K562 (cell line): Measurements from ENCODE around the gene NECTIN4. TPM values are rescaled to one million over a fixed set of nuclear protein-coding genes. Genes with fewer than 3 reads are reported as not detected.
"Not testable (repeated sequence)": the region's sequence is repeated elsewhere in the genome, so short reads cannot be mapped to it uniquely, and the experiment has no call there.

ENCODE experiments used
- ATAC-seq: fragments of 200-7000 bp; cut with Tn5 transposase; 3 replicates; pipeline ENCODE4 v1.9.1; 2020; ENCODE audit warnings: moderate library complexity
- BruUV-seq: library from RNA; stranded (reverse); fragments of 400-500 nt; replicated peaks from 2 replicates; lab custom pipeline; 2021; lab: Mats Ljungman, UMichigan
- CTCF ChIA-PET: fragments of 300-600 bp; formaldehyde crosslinking; extraction: SDS; loops from one replicate; lab custom pipeline; 2021; ENCODE audit warnings: low intra/inter-chr PET ratio; lab: Yijun Ruan, JAX
- POLR2A ChIA-PET: fragments of 300-600, 350-650 bp; sonication (Branson Sonifier 250); formaldehyde crosslinking; extraction: SDS; loops from one replicate; lab custom pipeline; 2021; ENCODE audit warnings: antibody characterized with exemption, inconsistent platforms; lab: Yijun Ruan, JAX
- DNase-seq, 4 experiments: peaks; one replicate each; pipeline versions ENCODE4 v3.0.0 to v3.0.0-alpha.2; 2011 to 2018; ENCODE audit warnings: low spot score in 3 of 4, mixed read lengths in 3 of 4; ENCODE audit errors: extremely low read depth in 1 of 4
- FAIRE-seq: peaks from 2 replicates; lab custom pipeline; 2011; peaks lifted over from hg19 to GRCh38; lab: Jason Lieb, UNC
- H2AFZ ChIP-seq: 2 replicates; pipeline ENCODE4 v1.6.0; 2011; ENCODE audit warnings: low read depth, low read length, control low read depth, inconsistent platforms
- H3K27ac ChIP-seq: fragments of 200-600 bp; 3 replicates; pipeline ENCODE4 v1.8.0; 2011; ENCODE audit warnings: low read depth, mild to moderate bottlenecking, control low read depth, inconsistent platforms, low read length, moderate library complexity, mixed read lengths; ENCODE audit errors: extremely low read depth
- H3K27me3 ChIP-seq, 2 experiments: fragments of 300-600 bp in 1 of 2; 2 replicates in 1 of 2; 3 replicates in 1 of 2; pipeline versions ENCODE4 v1.6.0 to v1.8.0; 2011; ENCODE audit warnings: inconsistent platforms in 2 of 2, low read length in 2 of 2, mild to moderate bottlenecking in 1 of 2, mixed read lengths in 1 of 2, moderate library complexity in 1 of 2; ENCODE audit not compliant: control insufficient read depth in 2 of 2, insufficient read depth in 2 of 2
- H3K36me3 ChIP-seq: fragments of 300-600 bp; 3 replicates; pipeline ENCODE4 v1.8.0; 2011; ENCODE audit warnings: mild to moderate bottlenecking, low read length, inconsistent platforms; ENCODE audit not compliant: control insufficient read depth, insufficient read depth
- H3K4me1 ChIP-seq, 2 experiments: fragments of 200-600 bp in 1 of 2; replicated peaks in 1 of 2; 2 replicates in 1 of 2; 3 replicates in 1 of 2; pipeline versions ENCODE4 v1.5.1 to v1.8.0; 2011; ENCODE audit warnings: inconsistent platforms in 2 of 2, low read length in 2 of 2, mild to moderate bottlenecking in 1 of 2, mixed read lengths in 1 of 2, moderate library complexity in 1 of 2; ENCODE audit not compliant: control insufficient read depth in 2 of 2, insufficient read depth in 2 of 2
- H3K4me2 ChIP-seq: 2 replicates; pipeline ENCODE4 v1.6.1; 2011; ENCODE audit warnings: low read length, control low read depth, inconsistent platforms, mixed read lengths; ENCODE audit not compliant: insufficient read depth
- H3K4me3 ChIP-seq: fragments of 200-600 bp; sonication (generic), shearing (Covaris generic); 2 replicates; pipeline ENCODE4 v1.5.1; 2016; ENCODE audit warnings: control low read depth, inconsistent platforms
- H3K79me2 ChIP-seq: fragments of 200-600 bp; 3 replicates; pipeline ENCODE4 v1.8.0; 2011; ENCODE audit warnings: low read length, inconsistent platforms; ENCODE audit not compliant: control insufficient read depth, insufficient read depth
- H3K9ac ChIP-seq, 2 experiments: 2 replicates each; pipeline versions ENCODE4 v1.6.0 to v1.6.1; 2011; ENCODE audit warnings: low read depth in 2 of 2, low read length in 2 of 2, control low read depth in 1 of 2, inconsistent platforms in 1 of 2, mild to moderate bottlenecking in 1 of 2, mixed read lengths in 1 of 2; ENCODE audit not compliant: insufficient read depth in 1 of 2
- H3K9me1 ChIP-seq: one replicate; pipeline ENCODE4 v1.6.0; 2011; ENCODE audit warnings: inconsistent platforms, mild to moderate bottlenecking, low read length, moderate library complexity; ENCODE audit not compliant: control insufficient read depth, insufficient read depth
- H3K9me3 ChIP-seq: replicated peaks from 2 replicates; pipeline ENCODE4 v1.5.1; 2011; ENCODE audit warnings: low read depth, low read length, inconsistent platforms; ENCODE audit not compliant: control insufficient read depth, insufficient read depth
- H4K20me1 ChIP-seq: replicated peaks from 2 replicates; pipeline ENCODE4 v1.6.1; 2011; ENCODE audit warnings: low read length, inconsistent platforms, mixed read lengths; ENCODE audit not compliant: control insufficient read depth, insufficient read depth
- MLLT1 ChIP-seq, 2 experiments: fragments of 450-650 bp; IDR thresholded peaks; 2 replicates each; pipeline ENCODE4 v1.6.1; 2016
- PCBP2 ChIP-seq: fragments of 200-400 bp; formaldehyde crosslinking; IDR thresholded peaks from 2 replicates; pipeline ENCODE4 v1.6.1; 2018; ENCODE audit warnings: low read length, low read depth, mild to moderate bottlenecking, moderate library complexity; ENCODE audit not compliant: poor library complexity, severe bottlenecking
- STAT6 ChIP-seq: sonication (generic); formaldehyde crosslinking; IDR thresholded peaks from 2 replicates; pipeline ENCODE4 v1.8.1; 2023; ENCODE audit warnings: mild to moderate bottlenecking, missing genetic modification reagents
- ZNF277 ChIP-seq: fragments of 250-450 bp; sonication (Bioruptor Pico); IDR thresholded peaks from 2 replicates; pipeline ENCODE4 v1.8.0; 2022; ENCODE audit warnings: inconsistent platforms, mild to moderate bottlenecking, moderate library complexity, borderline replicate concordance
- WGBS: fragments of 100-300 bp; shearing (Covaris generic); methylation state at CpG from one replicate; pipeline ENCODE4 v1.1.6; 2016; ENCODE audit warnings: low coverage, mixed read lengths; ENCODE audit not compliant: insufficient coverage; ENCODE audit errors: missing lambda C conversion rate; 5-methylcytosine and 5-hydroxymethylcytosine counted together
- in situ Hi-C: fragments of 300-500 bp; cut with MboI; formaldehyde crosslinking; loops from 4 replicates; pipeline ENCODE4 v1.15.0; 2018; ENCODE audit warnings: inconsistent platforms, mixed read lengths
- intact Hi-C: fragments of 100-400 bp; cut with micrococcal nuclease; formaldehyde crosslinking; loops from 2 replicates; pipeline ENCODE4 v1.14.2; 2022
- polyA plus RNA-seq, 8 experiments: library from polyadenylated mRNA; depleted of rRNA in 4 of 8; stranded (reverse) in 5 of 8; unstranded in 3 of 8; fragments of >200 nt; fragmentation: Nextera tagmentation in 2 of 8; fragmentation: Illumina TruSeq in 1 of 8; extraction: Ambion mirVana in 2 of 8; extraction: Trizol in 1 of 8; gene quantifications; 2 replicates each; pipeline versions ENCODE4 v1.2.1 to v1.2.3, GENCODE V29; 2011 to 2014; ENCODE audit warnings: inconsistent platforms in 1 of 8, missing spikeins in 1 of 8
- total RNA-seq, 7 experiments: library from RNA; depleted of rRNA in 6 of 7; stranded (reverse); fragments of >200 nt in 6 of 7; fragmentation: Illumina TruSeq in 2 of 7; extraction: Trizol in 2 of 7; gene quantifications; 2 replicates each; pipeline versions ENCODE4 v1.2.1 to v1.2.3, GENCODE V29; 2011 to 2021; ENCODE audit warnings: low replicate concordance in 1 of 7

Gene NECTIN4
- total and polyA plus RNA-seq, 9 of the 15 experiments (the other 6 are each of a cell fraction or from before 2014, with no cell fraction given), result 0.01 to 0.09 TPM; not detected in 7

- no peak for TF ChIP-seq MLLT1 (IDR thresholded peaks at IDR 0.05)
- no peak for TF ChIP-seq ZNF277 (CRISPR knock-in tag)
Measured at GRCh38 chr1:161032409-161032808, 56.9 kb downstream of the NECTIN4 start (continued).

GRCh38 chr1:161031874-161032273 lies 57.5 kb downstream of the NECTIN4 start:
- H2AFZ ChIP-seq, result no peak overlapping the region
- in situ Hi-C loops, result no loop called here
- no peak overlapping the region for H3K4me2 ChIP-seq
- 71% methylated on average over 1 of the region's 2 CpGs for WGBS
- no peak overlapping the region for H3K4me3 ChIP-seq
- no peaks in the 10 kb centered on the region for H3K79me2 ChIP-seq
- POLR2A ChIA-PET, result interaction anchor here (0.8 to 1.0 kb wide), 4 partner anchors 8 to 17 kb away, joined by 4 to 6 read pairs (median 4); partner anchors contain the start of genes F11R and USF1
- H4K20me1 ChIP-seq, result no peaks in the 10 kb centered on the region
- H3K27ac ChIP-seq, result no peak overlapping the region
- H3K27me3 ChIP-seq, result no peaks in the 10 kb centered on the region
- H3K9me1 ChIP-seq, result no peaks in the 10 kb centered on the region
- H3K36me3 ChIP-seq, result no peaks in the 10 kb centered on the region
- TF ChIP-seq PCBP2 (peak; percentile 77), STAT6 (CRISPR knock-in tag) (no peak)
- TF ChIP-seq, all 486 proteins: peak for 1
- intact Hi-C loops, result no loop called here
- H3K4me1 ChIP-seq, result peaks cover 0 to 13% of the 10 kb centered on the region in 2 experiments; a peak in 4 of 5 replicates
- CTCF ChIA-PET, result no interaction called here
- DNase-seq (no peak), ATAC-seq (no peak), FAIRE-seq (no peak)
- no TSS peak for BruUV-seq
- no peak overlapping the region for H3K9ac ChIP-seq
- H3K9me3 ChIP-seq, result no peaks in the 10 kb centered on the region

GRCh38 chr1:161029466-161029865 lies 59.9 kb downstream of the NECTIN4 start:
- WGBS, result 79% methylated on average over 19 of the region's 32 CpGs
- H3K9me1 ChIP-seq, H3K4me3 ChIP-seq, H2AFZ ChIP-seq, H3K79me2 ChIP-seq, H3K27ac ChIP-seq, BruUV-seq, H4K20me1 ChIP-seq, H3K4me2 ChIP-seq, CTCF ChIA-PET, H3K9ac ChIP-seq, H3K27me3 ChIP-seq, intact Hi-C loops, in situ Hi-C loops, FAIRE-seq, ATAC-seq, H3K9me3 ChIP-seq, DNase-seq, H3K36me3 ChIP-seq: not testable (repeated sequence)
- POLR2A ChIA-PET, result interaction anchor here (1.6 kb wide), 1 partner anchor 9 kb away, joined by 3 read pairs; the partner anchor contains the start of gene F11R
- H3K4me1 ChIP-seq, result peaks cover 0 to 16% of the 10 kb centered on the region in 2 experiments; a peak in 4 of 5 replicates
